ENCODE data around the gene MIEN1. TPM values are rescaled to one million over a fixed set of nuclear protein-coding genes. Genes with fewer than 3 reads are reported as not detected.
"Not testable (repeated sequence)": the region's sequence is repeated elsewhere in the genome, so short reads cannot be mapped to it uniquely, and the experiment has no call there.

Gene MIEN1
- total RNA-seq, 2 experiments from 2014 or later, result 30.7 to 33.3 TPM

GRCh38 chr17:39703913-39704312 lies 26.4 kb downstream of the MIEN1 start:
- Mint-ChIP-seq H3K27me3 (peaks cover 33% of the 10 kb centered on the region), H3K4me1 (peaks cover 13% of the 10 kb centered on the region), H3K4me3 (no peak overlapping the region), H3K9me3 (no peaks in the 10 kb centered on the region), H3K27ac (no peak overlapping the region), H3K36me3 (no peaks in the 10 kb centered on the region)
- no peak for DNase-seq

DNA sequence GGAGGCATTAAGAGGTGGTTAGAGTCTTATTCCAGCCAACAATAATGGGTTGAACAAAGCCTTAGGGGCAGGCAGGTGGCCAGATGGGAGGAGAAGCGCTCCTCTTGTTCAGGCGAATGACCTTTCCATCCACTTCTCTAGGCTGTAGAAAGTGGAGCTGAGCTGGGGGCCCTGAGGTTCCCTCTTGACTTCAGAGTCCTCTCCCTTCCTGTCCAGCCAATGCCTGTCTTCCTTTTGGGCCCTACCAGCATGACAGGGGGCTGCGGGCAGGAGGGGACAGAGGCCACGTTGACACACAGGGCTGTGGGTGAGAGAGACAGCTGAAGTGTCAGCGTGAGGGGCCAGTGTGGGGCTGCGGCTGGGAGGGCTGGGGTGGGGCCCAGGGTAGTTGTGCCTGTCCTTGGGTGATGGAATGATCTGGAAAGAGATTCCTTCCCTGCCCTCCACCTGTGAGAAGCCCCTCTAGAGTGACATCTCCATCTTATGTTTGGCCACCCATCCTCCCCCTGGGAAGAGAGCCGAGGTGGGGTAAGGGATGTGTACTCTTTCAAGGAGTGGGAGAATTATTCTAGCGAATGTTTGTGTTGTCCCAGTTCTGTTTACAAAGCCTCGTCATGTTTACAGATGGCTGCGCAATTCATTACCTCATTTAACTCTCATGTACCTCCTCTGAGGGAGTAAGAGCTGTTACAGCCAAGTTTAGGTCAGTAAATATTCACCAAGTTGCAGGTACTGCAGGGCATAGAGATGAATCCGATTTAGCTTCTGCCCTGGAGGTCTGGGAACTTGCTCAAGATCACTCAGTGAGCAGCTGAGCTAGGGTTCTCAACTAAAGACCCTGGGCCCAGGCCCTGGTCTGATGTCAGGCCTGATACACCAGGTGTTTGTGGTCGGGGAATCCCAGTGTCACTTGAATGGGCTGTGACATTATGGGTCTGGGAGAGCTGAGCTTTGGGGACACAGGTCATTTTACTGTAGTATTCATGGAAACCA lies 27.1 kb downstream of the MIEN1 start:
- H3K27me3 Mint-ChIP-seq, result peaks cover 36% of the 10 kb centered on the region
- H3K4me1 Mint-ChIP-seq, result peaks cover 13% of the 10 kb centered on the region
- H3K27ac Mint-ChIP-seq, result no peak overlapping the region
- no peaks in the 10 kb centered on the region for H3K36me3 Mint-ChIP-seq
- no peaks in the 10 kb centered on the region for H3K9me3 Mint-ChIP-seq
- no peak for DNase-seq
- no peak overlapping the region for H3K4me3 Mint-ChIP-seq

DNA sequence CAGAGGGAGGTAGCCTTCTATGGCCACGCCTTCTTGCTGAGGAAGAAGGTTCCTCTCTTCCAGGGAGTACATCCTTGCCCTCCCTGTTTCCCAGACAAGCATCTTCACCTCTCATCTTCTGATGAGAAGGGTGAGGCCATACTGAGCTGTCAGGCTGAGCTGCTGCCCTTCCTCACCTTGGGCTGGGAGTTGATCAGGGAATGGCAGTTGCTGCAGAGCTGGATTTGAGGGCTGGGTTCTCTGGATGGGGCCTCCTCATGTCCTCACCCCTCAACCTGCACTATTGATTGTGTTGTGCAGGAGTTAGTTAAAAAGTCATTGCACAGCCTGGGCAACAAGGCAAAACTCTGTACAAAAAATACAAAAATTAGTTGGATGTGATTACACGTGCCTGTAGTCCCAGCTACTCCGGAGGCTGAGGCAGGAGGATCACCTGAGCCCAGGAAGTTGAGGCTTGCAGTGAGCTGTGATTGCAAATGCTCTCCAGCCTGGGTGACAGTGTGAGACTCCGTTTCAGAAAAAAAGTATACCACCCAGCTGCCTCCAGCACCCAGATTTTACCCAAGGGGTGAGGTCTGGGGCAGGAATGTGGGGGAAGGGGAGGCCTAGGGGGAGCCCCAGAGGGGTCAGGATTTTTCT lies 28.4 kb downstream of the MIEN1 start:
- DNase-seq, result no peak
- H3K36me3 Mint-ChIP-seq, result no peaks in the 10 kb centered on the region
- no peak overlapping the region for H3K27ac Mint-ChIP-seq
- H3K4me1 Mint-ChIP-seq, result peaks cover 8% of the 10 kb centered on the region
- H3K4me3 Mint-ChIP-seq, result no peak overlapping the region
- H3K27me3 Mint-ChIP-seq, result peaks cover 40% of the 10 kb centered on the region
- H3K9me3 Mint-ChIP-seq, result no peaks in the 10 kb centered on the region

GRCh38 chr17:39701012-39701783 lies 29.1 kb downstream of the MIEN1 start:
- no peak for DNase-seq
- Mint-ChIP-seq H3K27ac (no peak overlapping the region), H3K9me3 (no peaks in the 10 kb centered on the region), H3K36me3 (no peaks in the 10 kb centered on the region), H3K4me3 (peak overlapping the region; percentile 5), H3K4me1 (peaks cover 6% of the 10 kb centered on the region), H3K27me3 (peaks cover 40% of the 10 kb centered on the region)

- Mint-ChIP-seq H3K4me1 (peaks cover 6% of the 10 kb centered on the region), H3K27ac (no peak overlapping the region), H3K36me3 (no peaks in the 10 kb centered on the region), H3K9me3 (no peaks in the 10 kb centered on the region), H3K4me3 (peak overlapping the region; percentile 5), H3K27me3 (peaks cover 40% of the 10 kb centered on the region)
- DNase-seq, result no peak
These were observed 30.0 kb downstream of the MIEN1 start for GRCh38 chr17:39700148-39700987.

DNA sequence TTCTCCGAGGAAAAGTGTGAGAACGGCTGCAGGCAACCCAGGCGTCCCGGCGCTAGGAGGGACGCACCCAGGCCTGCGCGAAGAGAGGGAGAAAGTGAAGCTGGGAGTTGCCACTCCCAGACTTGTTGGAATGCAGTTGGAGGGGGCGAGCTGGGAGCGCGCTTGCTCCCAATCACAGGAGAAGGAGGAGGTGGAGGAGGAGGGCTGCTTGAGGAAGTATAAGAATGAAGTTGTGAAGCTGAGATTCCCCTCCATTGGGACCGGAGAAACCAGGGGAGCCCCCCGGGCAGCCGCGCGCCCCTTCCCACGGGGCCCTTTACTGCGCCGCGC lies 30.5 kb downstream of the MIEN1 start, which contains the start of gene ERBB2:
TSS of gene ERBB2 (plus strand) at position 247 of the 330 bp plus-strand sequence. CDS start 175 bp downstream, outside the sequence.
- no peak for DNase-seq
- Mint-ChIP-seq H3K4me1 (peaks cover 6% of the 10 kb centered on the region), H3K36me3 (no peaks in the 10 kb centered on the region), H3K9me3 (no peaks in the 10 kb centered on the region), H3K27ac (no peak within 1 kb of the TSS), H3K27me3 (peaks cover 40% of the 10 kb centered on the region), H3K4me3 (peak within 1 kb of the TSS; percentile 40)

DNA sequence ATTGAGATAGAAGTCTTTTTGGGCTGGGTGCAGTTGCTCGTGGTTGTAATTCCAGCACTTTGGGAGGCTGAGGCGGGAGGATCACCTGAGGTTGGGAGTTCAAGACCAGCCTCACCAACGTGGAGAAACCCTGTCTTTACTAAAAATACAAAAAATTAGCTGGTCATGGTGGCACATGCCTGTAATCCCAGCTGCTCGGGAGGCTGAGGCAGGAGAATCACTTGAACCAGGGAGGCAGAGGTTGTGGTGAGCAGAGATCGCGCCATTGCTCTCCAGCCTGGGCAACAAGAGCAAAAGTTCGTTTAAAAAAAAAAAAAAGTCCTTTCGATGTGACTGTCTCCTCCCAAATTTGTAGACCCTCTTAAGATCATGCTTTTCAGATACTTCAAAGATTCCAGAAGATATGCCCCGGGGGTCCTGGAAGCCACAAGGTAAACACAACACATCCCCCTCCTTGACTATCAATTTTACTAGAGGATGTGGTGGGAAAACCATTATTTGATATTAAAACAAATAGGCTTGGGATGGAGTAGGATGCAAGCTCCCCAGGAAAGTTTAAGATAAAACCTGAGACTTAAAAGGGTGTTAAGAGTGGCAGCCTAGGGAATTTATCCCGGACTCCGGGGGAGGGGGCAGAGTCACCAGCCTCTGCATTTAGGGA lies 31.0 kb downstream of the MIEN1 start:
- DNase-seq, H3K27ac Mint-ChIP-seq, H3K9me3 Mint-ChIP-seq, H3K36me3 Mint-ChIP-seq, H3K4me1 Mint-ChIP-seq: not testable (repeated sequence)
- H3K4me3 Mint-ChIP-seq, result peak overlapping the region; percentile 40
- peaks cover 40% of the 10 kb centered on the region for H3K27me3 Mint-ChIP-seq

- H3K27ac Mint-ChIP-seq, result no peak overlapping the region
- H3K36me3 Mint-ChIP-seq, result no peaks in the 10 kb centered on the region
- no peaks in the 10 kb centered on the region for H3K9me3 Mint-ChIP-seq
- peaks cover 3% of the 10 kb centered on the region for H3K4me1 Mint-ChIP-seq
- no peak overlapping the region for H3K4me3 Mint-ChIP-seq
- peaks cover 40% of the 10 kb centered on the region for H3K27me3 Mint-ChIP-seq
- no peak for DNase-seq
These were observed 32.4 kb downstream of the MIEN1 start for GRCh38 chr17:39697961-39698360.

DNA sequence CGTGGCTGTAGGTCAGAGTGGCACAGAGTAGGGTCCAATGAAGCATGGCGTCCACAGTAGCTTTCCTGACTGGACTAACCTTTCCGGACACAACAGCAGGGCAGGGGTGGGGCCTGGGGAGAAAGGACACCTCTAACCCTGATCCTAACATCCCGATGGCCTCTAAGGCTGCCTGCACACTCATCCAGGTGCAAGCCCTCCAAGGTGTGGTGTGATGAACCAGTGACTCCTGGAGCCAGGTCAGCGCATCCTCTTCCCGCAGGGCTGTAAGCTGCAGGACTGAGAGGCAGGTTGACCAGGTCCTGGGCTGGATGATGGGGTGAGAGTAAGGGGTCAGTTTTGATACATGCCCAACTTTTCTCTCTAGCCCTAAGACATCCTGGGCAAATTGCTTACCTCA lies 33.6 kb downstream of the MIEN1 start:
- no peak for DNase-seq
- H3K27ac Mint-ChIP-seq, result no peak overlapping the region
- peaks cover 3% of the 10 kb centered on the region for H3K4me1 Mint-ChIP-seq
- H3K9me3 Mint-ChIP-seq, result no peaks in the 10 kb centered on the region
- no peak overlapping the region for H3K4me3 Mint-ChIP-seq
- H3K36me3 Mint-ChIP-seq, result no peaks in the 10 kb centered on the region
- peaks cover 31% of the 10 kb centered on the region for H3K27me3 Mint-ChIP-seq

DNA sequence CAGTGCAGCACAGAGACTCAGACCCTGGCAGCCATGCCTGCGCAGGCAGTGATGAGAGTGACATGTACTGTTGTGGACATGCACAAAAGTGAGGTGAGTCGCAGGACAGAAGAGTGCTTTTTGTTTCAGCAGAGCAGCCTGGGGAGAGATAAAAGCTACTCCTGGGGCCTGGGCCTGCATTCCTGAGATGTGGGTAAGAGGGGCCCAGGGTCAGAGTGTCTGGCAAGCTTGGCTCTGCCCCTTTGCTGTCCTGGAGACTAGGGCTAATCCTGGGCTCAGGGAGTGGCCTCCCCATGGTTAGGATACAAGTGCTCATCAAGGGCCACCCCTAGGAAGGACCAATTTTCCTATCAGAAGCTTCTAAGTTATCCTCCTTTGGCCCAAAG lies 35.2 kb downstream of the MIEN1 start:
- Mint-ChIP-seq H3K4me3 (no peak overlapping the region), H3K9me3 (no peaks in the 10 kb centered on the region), H3K4me1 (peaks cover 3% of the 10 kb centered on the region), H3K36me3 (no peaks in the 10 kb centered on the region), H3K27me3 (peaks cover 18% of the 10 kb centered on the region), H3K27ac (no peak overlapping the region)
- DNase-seq, result no peak

- H3K9me3 Mint-ChIP-seq, result no peaks in the 10 kb centered on the region
- peaks cover under 1% of the 10 kb centered on the region for H3K4me1 Mint-ChIP-seq
- H3K4me3 Mint-ChIP-seq, result no peak overlapping the region
- peaks cover 14% of the 10 kb centered on the region for H3K27me3 Mint-ChIP-seq
- no peak overlapping the region for H3K27ac Mint-ChIP-seq
- DNase-seq, result no peak
- H3K36me3 Mint-ChIP-seq, result no peaks in the 10 kb centered on the region
These were observed 35.7 kb downstream of the MIEN1 start for GRCh38 chr17:39694593-39694992.

DNA sequence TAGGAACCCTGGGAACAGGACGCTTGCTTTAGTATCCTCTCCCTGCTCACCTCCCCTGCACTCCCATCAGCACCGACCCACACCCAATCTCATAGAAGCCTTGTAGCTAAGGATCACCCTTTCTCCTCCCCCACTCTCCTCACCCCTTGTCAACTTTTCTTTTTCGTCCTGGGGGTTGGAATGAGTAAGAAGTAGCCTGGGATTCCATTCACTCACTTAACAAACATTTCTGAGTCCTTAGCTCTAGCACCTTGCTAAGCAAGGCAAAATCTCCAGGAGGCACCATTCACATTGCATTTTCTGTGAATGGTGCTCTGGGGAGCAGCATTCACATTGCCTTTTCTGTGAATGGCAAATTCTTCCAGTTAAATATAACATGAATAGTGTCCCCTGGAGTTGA lies 41.4 kb downstream of the MIEN1 start:
- peaks cover 19% of the 10 kb centered on the region for H3K4me1 Mint-ChIP-seq
- no peak for DNase-seq
- peak overlapping the region; percentile 87 for H3K4me3 Mint-ChIP-seq
- H3K36me3 Mint-ChIP-seq, result peaks cover 3% of the 10 kb centered on the region
- peak overlapping the region; percentile 90 for H3K27ac Mint-ChIP-seq
- no peaks in the 10 kb centered on the region for H3K9me3 Mint-ChIP-seq
- H3K27me3 Mint-ChIP-seq, result no peaks in the 10 kb centered on the region

DNA sequence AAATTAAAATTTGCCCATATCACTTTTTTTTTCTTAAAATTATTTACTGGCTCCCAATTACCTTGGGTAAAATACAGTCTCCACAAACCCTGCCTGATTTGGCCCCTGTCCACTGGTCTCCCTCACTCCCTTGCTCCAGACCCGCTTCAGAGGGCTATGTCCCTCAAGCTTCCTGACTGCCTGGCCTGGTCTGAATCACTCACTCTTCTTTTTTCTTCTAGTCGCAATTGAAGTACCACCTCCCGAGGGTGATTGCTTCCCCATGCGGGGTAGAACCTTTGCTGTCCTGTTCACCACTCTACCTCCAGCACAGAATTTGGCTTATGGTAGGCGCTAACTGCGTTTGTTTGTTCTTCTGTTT lies 41.9 kb downstream of the MIEN1 start:
- Mint-ChIP-seq H3K4me3 (peak overlapping the region; percentile 87), H3K27me3 (no peaks in the 10 kb centered on the region), H3K27ac (peak overlapping the region; percentile 90), H3K4me1 (peaks cover 19% of the 10 kb centered on the region), H3K36me3 (peaks cover 3% of the 10 kb centered on the region), H3K9me3 (no peaks in the 10 kb centered on the region)
- no peak for DNase-seq
